Measurements from ENCODE around the gene RTL10. TPM values are rescaled to one million over a fixed set of nuclear protein-coding genes. Genes with fewer than 3 reads are reported as not detected.

The RTL10 gene
- total RNA-seq, 1 donor from 2014 or later: 15.0 TPM

DNA sequence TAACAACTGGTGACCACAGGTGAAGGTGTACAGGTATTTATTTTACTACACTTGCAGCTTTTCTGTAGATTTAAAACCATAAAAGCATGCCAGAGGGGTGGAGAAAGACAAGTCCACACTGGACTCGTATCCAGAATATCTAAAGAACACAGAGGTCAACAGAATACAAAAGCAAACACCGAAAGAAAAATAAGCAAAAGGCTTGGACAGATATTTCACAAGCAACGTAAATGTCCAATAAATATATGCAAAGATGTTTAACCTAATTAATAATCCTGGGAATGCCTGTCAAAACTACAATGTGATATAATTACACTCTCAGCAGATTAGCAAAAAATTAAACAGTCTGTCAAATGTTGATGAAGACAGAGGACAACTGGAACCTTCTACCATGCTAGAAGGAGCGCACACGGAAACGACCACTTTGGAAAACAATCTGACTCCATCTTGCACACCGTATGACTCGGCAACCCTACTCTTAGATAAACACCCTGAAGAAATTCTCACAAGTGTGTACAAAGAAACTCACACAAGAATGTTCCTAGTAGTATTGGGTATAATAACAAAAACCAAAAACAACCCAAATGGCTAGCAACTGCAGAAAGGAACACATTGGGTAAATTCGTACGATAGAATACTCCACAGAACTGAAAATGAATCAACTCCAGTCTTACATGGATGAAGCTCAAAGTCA, 27.2 kb downstream of the RTL10 start:
- intact Hi-C loops (cut with micrococcal nuclease): no loop called here

DNA sequence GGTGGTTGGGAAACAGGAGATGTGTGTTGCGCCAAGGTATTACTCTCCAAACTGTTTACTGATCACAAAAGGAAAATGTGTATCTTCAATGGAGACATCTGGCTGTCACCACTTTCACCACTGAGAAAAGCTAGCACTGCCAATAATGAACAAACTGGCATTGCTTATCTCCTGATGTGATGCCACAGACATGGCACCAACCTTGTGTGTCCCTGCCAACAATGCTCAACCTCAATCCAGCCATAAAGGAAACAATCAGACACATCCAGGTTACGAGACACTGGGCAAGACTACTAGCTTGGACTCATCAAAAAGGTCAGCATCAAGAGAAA, 28.1 kb downstream of the RTL10 start:
- intact Hi-C loops (cut with micrococcal nuclease): no loop called here

DNA sequence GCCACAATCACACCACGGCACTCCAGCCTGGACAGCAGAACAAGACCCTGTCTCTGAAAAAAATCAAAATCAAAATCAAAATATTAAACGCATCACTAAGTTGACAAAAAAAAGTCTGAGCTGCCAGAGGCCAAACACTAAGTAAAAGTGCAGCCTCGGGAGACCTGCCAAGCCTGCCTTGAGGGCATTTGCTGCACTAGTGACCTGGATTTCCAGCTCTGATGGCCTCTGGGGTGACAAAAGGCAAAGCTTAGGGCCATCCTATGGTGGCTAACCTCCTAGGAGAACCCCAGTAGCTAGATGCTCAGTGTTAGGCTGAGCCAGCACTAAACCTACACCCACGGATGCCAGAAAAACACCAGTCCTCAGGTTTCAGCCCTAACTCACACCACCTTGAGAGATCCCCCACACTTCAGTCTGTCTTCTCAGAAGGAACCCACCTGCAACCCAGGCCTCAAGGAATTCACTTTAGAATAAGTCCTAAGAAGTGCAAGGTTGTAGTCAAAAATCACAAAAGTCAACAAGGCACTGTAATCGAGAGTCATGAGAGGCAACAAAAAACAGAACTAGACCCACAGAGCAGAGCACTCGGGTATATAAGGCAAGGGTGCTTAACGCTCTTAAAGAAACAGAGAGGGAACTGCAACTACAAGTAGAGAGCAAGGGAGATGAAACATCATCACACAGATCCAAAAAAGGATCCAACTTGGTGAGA, 28.6 kb downstream of the RTL10 start:
- intact Hi-C loops (cut with micrococcal nuclease): no loop called here

DNA sequence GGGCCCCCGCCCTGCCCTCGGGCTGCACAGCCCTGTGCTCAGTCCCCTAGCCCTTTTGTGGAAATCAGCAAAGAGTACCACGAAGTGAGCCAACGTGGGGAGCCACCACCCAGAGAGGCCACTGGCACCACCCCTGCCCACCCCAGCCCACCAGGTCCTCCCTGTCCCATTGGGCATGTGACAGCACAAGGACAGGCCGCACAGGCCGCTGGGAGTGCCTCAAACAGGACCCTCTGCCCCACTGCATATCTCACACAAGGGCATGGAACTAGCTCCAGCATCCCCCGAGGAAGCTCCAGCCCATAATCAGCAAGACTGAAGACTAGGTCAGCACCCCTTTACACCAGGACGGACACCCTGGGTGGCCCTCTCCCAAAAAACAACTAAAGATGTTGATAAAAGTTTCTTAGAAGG, 29.7 kb downstream of the RTL10 start:
- intact Hi-C loops (cut with micrococcal nuclease): no loop called here

DNA sequence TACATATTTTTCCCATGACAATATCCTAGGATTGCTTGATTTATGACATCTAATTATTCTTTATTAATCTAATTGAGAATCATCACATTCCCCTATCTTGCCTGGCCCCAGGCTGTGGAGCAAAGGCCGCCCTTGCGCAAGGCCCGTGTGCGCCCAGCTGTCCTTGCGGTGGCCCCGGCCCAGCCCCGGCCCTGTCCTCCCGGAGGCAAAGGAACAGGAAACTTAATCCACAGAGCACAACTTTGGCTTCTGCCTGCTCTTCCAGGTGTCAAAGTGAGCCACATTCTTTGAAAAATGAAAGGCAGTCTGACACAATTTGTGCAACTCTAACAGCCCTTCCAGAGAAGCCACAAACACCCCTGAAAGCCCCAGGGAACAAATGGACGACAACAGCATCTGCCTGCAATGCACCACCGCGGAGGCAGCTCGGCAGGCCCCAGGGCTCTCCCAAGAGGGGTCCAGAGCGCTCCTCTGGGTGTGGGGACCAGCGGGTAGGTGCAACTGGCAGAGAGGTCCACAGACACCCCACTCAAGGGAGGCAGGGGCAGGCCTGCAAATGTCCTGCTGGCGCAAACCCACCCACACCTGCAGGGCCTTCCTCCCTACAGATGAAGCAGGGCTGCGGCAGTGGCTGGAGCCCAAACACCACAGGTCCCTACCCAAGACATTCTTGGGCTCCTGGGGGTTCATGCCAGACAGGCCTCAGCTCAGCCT, 30.3 kb downstream of the RTL10 start:
- intact Hi-C loops (cut with micrococcal nuclease): no loop called here

DNA sequence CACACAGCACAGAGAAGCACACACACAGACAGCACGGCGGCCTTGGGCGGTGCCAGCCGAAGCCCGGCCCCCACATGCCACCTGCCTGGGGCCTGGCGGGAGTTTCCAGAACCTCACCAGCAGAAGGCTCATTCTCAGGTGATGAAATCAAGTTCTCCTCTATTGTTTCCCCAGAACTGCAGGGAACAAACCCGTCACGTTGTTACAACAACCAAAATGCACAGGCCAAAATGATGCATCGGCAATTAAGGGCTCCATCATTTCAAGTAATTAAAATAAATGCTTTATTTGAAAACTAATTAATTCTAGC, 30.8 kb downstream of the RTL10 start:
- intact Hi-C loops (cut with micrococcal nuclease): no loop called here

DNA sequence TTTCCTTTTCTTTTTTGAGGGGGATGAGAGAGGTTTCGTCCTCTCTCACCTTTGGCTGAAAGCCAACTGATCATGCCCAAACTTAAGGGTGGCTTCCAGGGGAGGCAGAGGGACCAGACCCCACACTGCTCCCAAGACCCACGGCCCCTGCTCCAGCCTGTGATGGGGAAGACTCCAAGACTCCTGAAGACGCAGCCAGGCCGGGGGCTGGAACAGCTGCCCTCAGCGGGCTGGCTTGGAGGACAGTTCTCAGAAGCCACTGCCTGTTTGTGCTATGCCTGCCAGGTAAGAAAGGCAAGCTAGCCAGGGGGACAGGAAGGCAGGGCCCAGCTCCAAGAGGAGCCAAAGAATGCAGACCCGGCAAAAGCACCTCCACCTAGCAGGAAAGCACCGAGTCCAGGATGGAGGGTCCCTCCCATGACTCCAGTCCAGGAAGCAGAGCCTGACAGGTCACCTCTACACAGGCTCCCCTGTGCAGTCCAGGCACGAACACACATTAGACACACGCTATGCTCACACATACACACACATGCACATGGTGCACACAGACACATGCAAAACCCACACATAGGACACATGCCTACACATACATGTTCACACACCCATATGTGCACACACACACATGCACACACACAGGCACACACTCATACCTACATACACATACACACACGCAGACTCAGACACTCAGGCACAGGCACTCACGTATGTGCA, 31.3 kb downstream of the RTL10 start:
- intact Hi-C loops (cut with micrococcal nuclease): no loop called here

DNA sequence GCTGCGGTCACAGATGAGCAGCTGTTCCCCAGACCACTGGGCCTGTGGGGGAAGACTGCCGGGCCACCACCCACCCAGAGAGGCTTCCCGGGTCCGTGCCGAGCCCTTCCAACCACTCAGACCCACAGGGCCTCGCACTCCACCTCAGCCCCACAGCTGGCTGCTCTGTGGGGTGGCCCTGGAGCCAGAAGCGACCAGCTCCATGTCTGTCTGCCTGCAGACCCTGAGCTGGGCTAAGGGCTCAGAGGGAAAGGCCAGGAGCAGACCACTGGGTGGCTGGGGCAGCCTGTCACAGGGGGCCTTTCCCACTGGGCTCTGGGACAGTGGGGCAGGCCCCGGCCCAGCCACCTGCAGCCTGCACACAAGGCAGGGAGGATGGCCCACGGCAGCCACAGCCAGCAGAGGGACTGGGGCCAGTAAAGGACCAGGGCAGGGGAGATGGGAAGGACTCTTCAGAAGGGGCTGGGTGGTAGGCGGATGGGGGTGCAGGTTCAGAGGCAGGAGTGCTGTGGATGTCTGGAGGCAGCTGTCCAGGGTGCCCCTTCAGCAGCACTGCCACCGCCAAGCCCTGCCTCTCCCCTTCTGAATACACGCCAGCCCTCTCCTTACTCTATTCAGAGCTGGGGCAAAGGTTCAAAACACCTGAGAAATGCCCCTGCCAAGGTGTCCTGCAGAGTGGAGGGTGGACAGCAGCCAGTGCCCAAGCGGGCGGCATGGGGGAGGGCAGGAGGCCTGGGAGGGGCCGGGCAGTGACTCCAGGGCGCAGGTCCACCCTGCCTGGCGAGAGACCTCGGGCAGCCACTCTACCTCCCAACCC, 32.2 kb downstream of the RTL10 start:
- intact Hi-C loops (cut with micrococcal nuclease): no loop called here

DNA sequence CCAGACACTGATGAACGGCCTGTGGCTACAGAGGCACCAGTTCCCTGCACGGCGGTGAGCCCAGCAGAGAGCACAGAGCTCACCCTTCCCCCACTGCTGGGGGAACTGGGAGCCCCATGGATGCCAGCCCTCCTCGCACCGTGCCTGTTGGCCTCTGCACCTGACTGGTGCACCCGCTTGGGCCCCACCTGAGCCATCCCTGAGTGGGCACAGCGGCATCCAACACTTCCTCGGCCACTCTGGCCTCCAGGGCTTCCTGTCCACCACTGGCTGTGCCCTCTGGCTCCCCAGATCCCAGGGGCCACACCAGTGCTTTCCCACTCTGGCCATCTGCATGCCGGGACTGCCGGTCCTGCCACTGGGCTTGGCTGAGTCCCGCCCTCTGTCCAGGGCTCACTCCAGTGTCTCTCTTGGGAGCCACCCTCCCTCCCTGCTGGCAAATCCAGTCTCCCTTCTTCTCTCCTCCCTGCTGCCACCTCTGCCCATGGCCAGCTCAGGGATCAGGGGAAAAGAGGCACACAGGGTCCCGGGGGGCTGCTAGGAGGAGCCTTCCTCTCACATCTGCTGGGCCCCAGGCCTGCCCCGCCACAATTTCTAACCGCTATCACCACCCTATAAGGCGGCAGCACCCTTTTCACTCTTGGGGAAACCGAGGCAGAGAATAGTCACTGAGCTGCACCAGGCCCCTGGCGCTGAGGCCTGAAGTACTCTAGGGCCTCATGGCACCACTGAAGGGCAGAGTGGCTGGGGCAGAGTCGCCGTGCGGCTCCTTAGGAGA, 33.0 kb downstream of the RTL10 start:
- intact Hi-C loops (cut with micrococcal nuclease): no loop called here

DNA sequence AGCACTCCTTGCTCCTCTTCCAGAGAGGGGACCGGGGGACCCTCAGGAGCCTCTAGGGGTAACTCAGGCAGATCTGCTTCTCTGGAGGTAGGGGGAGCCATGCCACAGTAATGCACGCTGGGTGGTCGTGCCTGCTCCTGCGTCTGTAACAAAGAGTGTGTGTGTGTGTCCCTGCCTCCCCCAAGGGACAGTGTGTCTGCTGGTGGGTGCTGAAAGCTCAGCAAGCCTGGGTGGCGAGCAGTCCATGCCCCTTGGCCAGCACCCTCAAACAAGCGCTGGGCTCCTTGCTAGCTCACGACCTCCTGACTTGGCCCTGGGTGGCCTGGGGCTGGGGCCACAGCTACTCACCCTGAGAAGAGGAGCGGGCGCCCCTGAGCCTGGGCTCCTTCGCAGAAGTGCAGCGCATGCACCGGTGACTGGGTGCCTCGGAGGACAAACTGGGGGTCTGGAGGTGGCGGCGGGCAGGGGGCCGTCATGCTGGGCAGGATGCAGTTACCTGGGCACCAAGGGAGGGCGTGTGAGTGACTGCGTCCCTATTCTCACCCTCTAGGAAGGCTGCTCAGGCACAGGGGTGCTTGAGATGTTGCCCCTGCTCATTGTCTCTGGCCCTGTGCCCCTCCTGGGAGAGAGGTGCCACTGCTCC, 33.7 kb downstream of the RTL10 start:
- intact Hi-C loops (cut with micrococcal nuclease): no loop called here

DNA sequence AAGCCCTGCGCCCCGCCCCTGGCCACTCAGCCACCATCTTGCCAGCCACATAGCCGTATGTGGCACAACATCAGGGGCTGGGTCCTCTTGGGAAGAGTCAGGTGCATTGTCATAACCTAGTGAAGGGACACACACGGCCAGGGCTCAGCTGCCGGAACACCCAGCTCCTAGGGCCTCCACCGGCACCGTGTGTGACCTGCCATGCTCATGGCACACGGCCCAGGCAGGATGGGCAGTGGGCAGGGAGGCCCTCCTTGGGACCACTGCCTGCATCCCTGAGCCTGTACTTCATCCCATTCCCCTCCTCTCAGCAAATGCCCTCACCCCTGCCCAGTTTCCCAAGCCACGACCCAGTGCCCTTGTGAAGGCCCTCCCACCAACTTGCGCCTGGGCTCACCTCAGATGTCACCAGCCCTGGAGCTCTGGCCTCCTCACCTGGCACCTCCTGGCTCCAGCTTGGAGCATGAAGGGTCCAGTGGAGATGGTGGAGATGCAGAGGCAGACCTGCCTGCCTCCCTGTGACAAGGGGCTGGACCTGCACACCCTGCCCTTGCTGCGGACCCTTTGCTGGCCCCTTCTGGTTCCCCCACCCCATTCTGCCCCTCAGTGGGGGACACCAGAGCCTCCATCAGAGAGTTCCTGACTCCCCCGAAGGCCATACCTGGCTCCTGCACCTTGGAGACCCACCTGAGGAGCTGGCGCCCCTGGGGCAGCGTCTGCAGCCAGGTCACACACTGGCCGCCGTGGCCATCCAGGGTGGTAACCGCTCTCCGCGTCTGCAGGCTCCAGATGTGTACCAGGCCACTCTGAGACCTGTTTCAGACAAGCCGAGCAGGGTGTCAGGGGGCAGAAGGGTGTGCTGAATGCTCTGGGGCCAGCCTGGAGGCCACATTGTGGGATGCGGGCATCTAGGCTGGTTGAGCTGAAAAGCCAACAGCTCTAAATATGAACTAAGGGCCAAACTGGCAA, 34.5 kb downstream of the RTL10 start:
- intact Hi-C loops (cut with micrococcal nuclease): no loop called here

DNA sequence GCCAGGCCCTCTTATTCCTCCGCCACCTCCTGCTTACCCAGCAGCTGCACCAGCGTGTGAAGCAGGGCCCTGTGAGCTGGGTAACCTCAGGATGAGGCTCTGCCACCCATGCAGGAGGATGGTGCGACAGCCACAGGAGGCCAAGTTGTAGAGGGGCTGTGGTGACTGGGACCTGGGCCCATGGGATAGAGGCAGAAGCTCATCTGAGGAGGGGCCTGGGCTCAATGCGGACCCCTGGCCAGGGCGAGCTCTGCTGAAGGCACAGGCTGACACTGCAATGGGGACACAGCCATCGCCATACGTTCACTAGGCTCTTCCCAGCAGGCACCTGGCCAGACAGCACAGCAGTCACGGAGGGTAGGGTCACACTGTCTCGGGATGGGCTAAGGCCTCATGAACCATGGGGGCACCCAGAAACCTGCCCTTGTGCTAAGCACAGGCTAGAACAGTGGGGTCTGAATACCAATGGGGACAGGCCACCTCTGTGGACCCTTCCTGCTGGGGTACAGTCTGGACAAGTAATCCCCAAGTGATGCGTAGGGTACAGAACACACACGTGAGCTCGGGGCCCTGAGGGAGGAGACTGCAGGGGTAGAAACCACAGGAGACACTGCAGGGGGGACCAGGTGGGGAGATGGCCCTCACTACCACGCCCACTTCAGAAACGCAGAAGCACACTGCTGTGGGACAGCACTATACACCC, 35.3 kb downstream of the RTL10 start:
- intact Hi-C loops (cut with micrococcal nuclease): no loop called here

DNA sequence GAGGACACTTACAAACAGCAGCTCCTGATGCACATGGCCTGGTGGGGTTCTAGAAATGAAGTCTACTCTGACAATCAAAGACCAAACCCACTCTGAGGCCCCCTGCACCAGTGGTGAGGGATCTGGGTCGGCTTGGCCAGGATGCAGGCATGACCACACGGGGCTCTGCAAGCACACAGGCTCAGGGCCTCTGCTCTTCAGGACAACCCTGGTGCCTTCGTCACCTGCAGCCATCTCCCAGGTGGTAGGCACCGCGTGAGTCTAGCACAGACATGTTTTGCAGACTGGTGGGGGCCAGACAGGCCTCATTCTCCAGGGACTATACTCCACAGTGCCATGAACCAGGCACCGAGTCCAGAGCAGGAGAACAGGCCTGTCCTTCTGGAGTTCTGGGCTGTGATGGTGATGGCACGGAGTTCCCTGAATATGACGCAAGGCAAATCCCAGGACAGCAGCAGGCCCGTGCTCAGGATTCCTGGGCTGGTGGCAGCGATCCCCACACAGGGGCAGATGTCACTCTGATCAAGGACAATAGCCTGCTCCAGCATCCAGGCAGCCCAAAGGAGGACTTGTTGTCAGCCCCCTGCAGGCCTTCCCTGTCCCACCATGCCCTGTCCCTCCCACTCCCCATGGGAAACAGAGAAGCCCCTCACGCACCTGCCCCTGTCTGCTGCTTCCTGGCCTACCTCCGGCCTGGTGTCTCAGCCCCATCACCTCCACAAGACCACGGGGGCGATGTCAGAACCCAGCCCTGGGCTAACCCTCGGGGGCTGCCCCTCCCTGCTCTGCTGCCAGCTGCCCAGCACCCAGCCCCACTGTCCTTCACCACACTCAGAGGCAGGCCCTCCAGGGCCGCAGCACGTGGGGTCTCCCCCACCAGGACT, 36.1 kb downstream of the RTL10 start:
- intact Hi-C loops (cut with micrococcal nuclease): no loop called here

DNA sequence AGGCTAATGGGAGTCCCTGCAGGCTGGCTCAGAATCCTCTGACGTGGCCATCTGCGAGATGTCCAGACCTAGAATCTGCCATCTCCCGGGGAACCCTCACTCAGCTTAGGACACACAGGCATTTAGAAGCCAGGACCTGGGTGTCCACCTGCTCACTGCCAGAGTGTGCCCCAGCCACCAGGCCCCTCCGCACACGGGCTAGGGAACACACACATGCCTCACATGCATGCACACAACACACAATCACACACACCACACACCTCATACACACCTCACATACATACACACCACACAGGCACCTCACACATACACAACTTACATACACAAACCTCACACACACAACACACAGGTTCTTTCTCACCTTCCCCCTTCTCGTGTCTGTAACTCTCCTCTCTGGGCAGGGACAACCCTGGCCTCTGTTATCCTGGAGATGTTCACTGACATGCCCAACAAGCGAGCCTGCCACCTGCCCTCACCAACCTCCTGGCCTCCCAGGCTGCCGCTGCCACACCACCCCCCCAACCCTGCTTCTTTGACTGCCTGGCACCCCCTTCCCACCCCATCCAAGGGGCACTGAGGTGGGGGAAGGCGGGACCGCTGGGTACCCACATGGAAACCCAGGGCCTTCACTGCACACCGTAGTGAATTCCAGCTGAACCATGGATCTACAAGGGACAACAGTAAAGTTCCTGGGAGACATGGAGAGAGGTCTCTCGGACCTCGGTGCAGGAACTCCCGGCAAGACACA, 38.1 kb downstream of the RTL10 start:
- intact Hi-C loops (cut with micrococcal nuclease): no loop called here

DNA sequence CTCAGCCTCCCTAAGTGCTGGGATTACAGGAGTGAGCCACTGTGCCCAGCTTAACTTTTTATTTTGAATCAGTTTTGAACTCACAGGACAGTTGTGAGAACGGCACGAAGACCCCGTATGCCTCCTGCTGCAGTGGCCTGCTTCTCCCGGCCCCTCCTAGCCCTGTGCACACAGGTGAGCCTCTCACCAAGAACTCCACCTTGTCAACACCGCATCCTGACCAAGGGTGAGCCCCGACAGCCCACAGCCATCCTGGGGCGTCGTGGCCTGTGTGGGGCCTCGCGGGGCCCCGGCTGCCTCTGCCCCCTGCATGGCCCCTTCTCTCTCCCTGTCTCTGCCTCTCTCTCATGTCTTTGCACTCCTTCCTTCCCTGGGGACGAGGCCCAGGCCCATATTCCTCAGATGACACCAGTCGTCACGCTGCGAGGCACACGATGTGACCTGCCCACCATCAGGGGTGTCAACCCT, 38.8 kb downstream of the RTL10 start:
- intact Hi-C loops (cut with micrococcal nuclease): no loop called here

DNA sequence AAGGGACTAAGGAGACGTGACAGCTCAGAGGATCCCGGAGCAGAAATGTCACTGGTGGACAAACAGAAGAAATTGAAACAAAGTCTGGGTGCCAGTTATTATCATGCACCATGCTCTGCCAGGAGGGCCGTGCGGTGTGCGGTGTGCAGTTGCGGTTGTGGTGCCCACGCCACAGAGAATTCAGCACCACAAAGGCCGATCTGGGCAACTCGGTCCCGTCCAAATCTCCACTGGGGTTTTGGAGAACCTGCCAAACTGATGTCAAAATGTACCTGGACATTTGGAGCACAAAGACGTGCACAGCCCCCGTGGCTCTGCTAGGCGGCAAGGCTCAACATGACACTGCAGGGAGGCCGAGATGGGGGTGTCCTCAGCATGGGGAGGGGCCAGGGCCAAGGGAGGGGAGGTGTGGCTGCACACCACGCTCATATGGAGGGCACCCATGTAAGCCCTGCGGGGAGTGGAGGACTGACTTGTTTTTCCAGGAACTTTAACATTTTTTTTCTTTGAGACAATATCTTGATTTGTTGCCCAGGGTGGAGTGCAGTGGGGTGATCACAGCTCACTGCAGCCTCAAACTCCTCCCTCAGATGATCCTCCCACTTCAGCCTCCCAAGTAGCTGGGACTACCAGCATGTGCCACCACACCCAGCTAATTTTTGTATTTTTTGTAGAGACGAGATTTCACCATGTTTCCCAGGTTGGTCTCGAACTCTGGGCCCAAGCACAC, 39.4 kb downstream of the RTL10 start:
- intact Hi-C loops (cut with micrococcal nuclease): no loop called here
